Fibroblast of skin of left quadriceps (primary cell): ENCODE results near the gene DAGLA.

ENCODE experiments used
- DNase-seq, 2 experiments: peaks; one replicate each; pipeline ENCODE4 v3.0.0-alpha.2; 2013; ENCODE audit warnings: low read depth in 2 of 2

Gene DAGLA

DNA sequence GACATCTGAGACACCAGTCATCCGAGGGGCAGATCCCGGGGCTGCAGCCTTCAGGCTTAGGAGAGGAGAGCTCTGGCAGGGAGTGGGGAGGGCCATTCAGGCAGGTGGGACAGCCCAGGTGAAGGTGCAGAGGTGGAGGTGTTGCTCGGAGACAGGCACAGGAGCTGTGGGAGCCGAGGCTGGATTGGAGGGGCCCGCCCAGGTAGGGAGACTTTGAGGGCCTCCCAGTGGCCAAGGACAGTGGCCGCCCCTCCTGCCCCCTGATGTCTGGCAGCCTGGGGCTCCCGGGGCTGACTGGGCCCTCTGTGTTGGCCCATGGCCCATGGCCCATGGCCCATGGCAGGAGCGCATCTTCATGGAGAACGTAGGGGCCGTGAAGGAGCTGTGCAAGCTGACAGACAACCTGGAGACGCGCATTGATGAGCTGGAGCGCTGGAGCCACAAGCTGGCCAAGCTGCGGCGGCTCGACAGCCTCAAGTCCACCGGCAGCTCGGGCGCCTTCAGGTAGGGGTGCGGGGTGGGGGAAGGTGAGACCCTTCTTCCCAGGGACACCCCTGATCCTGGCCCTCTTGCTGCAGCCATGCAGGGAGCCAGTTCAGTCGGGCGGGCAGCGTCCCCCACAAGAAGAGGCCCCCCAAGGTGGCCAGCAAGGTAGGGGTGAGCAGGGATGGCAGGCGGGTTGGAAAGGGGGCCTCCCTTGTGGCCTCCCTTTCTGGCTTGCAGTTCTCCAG is 98.9 kb downstream of the DAGLA start:
- no peak for DNase-seq

DNA sequence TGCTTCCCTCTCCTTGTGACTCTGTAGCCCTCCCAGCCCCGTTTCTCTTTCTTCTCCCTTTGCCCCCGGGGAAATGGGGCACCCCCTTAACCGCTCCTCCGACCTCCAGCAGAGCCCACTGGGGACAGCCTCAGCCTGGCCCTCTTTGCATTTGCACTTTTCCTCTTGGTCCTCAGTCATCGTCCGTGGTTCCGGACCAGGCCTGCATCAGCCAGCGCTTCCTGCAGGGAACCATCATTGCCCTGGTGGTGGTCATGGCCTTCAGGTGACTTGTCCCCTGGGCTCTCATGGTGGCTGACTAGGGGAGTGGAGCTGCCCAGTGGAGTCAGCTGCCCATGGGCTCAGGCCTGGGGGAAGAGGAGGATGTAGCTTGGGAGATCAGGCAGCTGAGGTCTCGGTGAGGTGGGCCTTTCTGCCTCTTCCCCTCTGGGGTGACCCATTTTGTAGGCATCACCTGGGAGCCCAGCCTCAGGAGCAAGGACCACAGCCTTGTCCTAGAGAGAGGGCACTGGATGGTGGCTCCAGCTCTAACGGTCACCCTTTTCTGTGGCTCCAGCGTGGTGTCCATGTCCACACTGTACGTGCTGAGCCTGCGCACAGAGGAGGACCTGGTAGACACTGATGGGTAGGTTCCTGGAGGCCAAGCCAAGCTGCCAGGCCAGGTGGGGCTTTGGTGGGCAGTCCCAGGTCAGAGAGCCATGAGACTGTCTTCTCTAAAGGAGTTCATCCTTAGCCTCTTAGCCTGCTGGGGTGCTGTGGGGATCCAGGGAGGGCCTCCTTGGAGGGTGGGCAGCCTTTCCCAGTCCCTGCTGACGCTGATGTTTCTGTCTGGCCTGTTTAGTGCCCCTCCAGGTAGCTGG is 99.7 kb downstream of the DAGLA start:
- no peak for DNase-seq

DNA sequence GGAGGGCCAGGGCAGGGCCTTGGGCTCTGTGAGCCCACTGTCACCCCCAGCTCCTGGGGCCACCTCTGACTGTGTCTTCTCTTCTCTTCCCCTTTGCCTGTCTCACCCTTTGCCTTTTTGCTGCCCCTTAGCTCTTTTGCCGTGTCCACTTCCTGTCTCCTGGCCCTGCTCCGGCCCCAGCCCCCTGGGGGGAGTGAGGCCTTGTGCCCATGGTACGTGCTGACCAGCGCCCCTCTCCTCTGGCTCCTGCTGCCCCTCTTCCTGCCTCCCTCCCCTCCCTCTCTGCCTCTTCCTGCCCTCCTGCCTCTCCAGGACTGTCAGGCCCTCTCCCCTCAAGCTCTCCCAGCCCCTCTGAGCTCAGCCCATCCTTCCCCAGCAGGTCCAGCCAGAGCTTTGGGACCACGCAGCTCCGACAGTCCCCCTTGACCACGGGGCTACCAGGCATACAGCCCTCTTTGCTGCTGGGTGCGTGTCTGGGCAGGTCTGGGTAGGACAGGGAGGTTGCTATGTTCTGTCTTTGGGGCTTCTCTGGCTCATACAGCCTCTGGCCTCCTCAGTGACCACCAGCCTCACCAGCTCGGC is 100.5 kb downstream of the DAGLA start:
- DNase-seq = no peak

DNA sequence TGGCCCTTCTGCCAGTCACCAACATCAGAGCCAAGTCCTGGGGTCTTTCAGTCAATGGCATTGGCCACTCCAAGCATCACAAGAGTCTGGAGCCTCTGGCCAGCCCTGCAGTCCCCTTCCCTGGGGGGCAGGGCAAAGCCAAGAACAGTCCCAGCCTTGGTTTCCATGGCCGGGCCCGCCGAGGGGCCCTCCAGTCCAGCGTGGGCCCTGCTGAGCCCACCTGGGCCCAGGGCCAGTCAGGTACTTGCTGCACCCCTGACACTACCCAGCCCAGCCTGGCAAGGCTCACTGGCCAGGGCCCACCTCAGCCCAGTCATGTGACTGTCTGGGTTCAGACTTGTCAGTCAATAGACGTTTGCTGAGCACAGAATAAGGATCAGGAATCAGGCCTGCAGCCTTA is 101.4 kb downstream of the DAGLA start:
- DNase-seq = no peak

DNA sequence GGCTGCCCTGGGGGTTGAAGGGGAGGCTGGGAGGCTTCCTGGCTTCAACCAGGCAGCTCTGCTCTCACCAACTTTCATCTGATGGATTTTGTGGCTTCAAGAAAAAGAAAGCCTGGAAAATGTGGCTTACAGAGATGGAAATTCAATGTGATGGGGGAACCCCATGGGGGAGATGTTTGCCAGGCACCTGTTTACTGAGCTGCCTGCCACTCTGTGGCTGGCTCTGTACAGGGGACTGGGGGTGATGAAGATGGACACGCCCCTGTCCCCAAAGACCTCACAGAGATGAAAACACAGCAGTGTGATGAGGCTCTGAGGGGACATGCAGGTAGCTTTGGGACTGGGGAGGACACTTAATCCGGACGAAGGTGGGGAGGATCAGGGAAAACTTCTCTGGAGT is 102.1 kb downstream of the DAGLA start:
- no peak for DNase-seq

DNA sequence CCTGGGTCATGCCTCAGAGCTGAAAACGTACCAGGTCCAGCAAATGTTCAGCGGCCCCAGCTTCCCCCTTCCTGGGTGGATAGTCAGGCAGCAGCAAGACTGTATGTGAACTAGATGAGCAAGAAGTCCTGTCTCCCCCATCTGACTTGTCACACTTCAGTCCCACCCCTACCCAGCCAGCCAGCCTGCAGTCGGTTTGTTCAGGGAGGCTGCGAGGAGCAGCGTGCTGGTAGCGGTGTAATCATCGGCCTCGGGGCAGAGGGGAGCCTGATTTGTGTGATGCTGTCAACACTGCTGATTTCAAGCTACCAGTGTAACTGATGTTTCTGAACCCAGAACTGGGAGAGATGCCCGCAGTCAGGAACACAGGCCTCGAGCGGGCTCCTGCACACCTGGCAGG is 102.7 kb downstream of the DAGLA start:
- DNase-seq = no peak

DNA sequence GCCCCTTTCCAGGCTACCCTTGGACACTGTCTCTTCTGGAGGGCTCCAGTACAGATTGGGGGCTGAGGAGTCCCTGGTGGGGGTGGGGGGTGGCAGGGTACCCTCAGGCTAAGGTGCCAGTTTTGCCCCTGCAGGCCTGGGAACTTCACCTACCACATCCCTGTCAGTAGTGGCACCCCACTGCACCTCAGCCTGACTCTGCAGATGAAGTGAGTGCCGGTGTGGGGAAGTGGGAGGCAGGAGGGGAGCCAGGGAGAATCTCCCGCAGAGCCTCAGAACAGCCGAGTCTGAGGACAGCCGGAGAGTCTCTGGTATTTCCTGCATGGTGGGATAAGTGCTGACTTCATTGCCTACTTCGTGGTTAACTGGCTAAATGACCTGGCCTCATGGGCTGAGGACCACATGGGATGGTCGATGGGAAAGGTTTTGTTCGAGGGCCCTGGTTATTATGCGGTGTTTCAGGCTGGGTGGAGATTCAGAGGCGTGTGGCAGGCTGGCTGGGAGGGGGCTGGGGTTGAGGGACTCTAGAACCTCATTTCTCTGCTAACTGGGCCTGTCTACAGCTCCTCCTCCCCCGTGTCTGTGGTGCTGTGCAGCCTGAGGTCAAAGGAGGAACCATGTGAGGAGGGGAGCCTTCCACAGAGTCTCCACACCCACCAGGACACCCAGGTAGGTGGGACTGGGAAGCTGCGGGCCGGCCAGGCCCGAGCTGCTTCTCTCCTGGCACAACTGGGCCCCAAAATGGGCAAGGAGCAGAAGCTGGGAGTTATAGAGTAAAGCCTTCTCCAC is 103.7 kb downstream of the DAGLA start:
- no peak for DNase-seq

DNA sequence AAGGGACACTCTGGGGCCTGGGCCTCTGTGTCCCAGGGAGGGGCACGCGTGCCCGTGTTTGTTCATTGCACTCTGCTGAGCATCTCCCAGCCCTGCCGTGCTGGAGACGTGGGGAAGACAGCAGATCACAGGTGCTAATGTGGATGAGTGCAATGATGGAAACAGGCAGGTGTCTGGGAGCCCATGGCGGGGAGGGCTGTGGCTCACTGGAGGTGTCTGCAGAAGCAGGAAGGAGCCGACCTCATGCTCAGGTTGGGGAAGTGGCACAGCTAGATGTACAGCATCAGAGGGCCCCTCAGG is 104.3 kb downstream of the DAGLA start:
- DNase-seq = no peak

DNA sequence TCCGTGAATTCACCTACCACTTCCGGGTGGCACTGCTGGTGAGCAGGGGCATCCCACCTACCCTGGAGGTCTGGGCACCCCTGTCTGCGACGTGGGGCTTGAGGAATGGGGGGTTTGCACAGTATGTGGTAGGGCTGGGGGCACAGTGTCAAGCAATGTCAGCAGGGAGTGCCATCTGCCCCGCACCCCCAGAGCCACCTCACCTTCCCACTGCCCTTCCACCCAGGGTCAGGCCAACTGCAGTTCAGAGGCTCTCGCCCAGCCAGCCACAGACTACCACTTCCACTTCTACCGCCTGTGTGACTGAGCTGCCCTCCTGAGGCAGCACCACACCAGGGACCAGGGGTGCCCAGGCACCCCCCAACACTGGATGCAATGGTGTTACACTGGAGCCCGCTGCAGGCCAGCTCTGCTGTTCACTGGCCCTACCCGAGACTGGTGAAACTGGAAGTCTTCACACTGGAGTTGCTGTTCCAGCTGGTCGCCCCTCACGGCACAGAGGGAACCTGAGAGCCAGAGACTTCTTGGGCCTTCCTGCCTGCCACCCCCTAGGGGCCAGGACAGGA is 105.7 kb downstream of the DAGLA start:
- DNase-seq = no peak

DNA sequence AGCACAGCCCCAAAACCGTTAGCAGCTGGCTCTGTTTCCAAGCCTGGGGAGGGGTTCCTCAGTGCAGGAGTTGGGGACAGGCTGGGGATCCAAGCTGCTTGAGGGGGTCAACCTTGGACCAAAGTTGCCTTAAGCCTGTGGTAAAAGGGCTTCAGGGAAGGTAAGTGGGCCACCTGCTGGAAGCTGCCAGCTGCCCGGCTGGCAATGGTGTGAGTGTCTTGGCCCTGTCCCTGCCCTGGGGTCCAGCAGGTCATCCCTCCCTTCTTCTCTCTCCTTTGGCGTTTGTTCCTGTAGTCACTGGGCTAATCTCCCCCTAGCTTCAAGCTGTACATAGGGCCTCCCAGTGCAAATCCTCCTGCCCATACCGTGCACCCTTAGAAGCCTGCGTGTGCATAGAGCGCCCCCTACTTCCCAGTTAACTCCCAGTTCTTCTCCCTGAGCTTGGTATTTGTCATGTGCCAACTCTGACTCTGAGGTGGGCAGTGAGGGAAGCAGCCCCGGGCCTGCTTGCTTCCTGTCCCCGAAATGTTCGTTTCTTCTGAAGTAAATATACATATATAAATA is 107.8 kb downstream of the DAGLA start:
- peak; percentile 7 to 12 for DNase-seq

DNA sequence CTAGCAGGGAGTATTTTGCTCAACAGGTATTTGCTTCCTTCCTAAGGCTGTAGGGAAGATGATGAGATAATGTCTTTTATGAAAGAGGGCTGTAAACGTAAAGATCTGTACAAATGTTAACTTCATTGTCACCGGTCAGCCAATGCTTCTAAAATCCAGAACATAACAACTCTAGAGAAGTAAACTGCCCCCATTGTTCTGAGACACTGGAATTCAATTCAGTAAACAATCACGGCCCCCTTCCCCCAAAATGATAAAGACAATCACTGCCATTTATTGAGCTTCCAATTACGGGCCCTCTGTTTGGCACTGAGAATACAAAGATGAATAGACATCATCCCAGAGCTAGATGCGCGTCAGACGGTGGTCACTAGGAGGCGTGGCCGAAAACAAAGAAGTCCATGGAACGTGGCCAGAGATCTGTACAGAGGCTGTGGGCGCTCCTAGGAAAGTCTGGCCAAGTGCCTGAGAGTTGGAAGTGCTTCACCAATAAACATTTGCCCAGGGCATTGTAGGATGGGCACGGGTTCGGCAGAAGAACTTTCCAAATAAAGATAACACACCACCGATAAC is 111.6 kb downstream of the DAGLA start:
- DNase-seq = peak; percentile 68 to 69

DNA sequence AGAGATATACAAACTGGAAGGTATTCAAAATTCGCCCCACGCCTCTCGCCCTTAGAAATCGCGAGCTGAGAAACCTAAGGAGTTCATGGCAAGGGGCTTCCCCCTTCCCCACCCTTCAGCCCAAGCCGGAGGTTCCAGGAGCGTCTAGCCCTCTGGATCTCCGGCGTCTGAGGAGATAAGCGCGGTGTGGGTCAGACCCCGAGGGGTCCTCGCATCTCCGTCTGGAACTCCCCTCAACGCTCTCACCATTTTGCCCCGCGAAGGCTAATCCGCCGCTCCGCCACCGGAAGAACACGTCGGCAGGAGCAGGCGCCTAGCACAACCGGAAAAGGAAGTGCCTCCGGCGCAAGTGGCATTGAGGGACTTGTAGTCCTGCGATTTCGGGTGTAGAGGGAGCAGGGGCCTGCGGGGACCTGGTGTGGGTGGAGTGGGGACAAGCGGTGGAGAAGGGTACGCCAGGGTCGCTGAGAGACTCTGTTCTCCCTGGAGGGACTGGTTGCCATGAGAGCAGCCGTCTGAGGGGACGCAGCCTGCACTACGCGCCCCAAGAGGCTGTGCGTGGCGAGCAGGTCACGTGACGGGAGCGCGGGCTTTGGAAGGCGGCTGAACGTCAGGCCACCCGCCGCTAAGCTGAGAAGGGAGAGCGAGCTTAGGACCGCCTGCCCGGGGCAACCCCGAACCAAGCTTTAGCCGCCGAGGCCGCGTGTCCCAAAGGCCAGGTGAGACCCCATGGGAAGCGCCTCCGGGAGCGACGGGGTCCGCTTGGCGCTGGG is 112.3 kb downstream of the DAGLA start, which contains the start of the genes FEN1 and TMEM258:
TSS of gene FEN1 (plus strand) at position 602 of the 773 bp plus-strand sequence. CDS start 2,451 bp downstream, outside the sequence.
TSS of gene TMEM258 (minus strand) at position 290 of the 773 bp plus-strand sequence. CDS start at position 249, 41 bp downstream.
- DNase-seq = peak; percentile 81 to 82

DNA sequence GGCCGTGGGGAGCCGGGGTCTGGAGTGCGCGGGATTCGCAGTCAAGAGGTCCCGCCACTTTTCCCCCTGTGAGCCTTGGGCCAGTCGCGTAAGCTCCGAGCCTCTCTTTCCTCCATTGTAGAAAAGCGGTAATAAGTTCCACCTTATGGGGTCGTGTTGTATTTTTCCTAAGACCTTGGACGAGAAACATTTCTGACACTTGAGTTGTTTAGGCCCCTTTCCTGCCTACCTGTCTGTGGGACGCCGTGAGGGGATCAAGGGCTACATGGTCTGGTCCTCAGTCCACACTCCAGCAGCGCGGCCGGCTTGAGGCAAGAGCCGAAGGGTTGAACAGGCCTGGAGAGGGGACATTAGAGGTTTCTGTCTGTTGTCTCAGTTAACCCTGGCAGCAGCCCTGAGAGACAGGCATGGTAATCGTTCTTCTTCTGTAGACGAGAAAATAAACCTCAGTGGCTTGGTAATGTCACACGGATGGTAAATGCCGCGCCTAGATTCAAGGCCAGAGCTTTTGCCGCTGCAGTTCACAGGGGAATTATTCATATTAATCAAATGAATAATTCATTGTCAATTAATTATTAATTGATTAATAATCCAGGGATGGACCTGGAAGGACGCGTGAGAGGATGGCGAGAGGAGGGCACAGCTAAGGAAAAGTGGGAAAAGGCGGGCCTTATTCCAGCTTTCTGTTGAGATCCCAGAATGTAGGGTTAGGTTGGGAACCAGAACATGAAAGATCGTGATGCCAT is 113.1 kb downstream of the DAGLA start:
- no peak for DNase-seq

DNA sequence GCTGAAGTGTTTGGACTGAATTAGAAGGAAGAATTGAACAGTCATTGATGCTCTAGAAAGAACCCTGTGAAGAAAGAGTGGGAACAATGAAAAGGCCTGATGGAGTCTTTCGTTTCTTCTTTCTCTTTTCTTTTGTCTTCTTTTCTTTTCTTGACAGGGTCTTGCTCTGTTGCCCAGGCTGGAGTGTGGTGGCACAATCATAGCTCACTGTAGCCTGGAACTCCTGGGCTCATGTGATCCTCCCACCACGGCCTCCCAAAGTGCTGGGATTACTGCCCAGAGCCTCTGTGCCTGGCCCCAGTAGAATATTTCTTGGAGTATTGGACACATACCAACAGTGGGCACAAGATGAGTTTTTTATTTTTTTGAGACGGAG is 113.6 kb downstream of the DAGLA start:
- no peak for DNase-seq

DNA sequence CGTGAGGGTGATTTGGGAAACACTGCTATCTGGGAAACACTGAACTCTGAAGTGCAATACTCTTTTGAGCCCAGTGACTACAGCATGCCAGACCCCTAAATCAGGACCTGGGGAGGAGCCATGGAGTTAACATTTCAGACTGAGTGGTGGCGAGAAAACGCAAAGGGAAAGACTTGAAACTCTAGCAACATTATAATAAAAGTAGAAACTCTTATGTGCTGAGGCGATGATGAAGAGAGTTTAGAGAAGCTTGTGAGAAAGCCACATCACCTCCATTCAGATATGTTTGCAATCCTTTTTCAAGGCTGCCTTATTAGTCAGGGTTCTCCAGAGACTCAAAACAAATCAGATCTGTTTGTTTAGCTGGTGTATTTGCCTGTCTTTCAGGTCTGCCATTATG is 114.4 kb downstream of the DAGLA start:
- no peak for DNase-seq

DNA sequence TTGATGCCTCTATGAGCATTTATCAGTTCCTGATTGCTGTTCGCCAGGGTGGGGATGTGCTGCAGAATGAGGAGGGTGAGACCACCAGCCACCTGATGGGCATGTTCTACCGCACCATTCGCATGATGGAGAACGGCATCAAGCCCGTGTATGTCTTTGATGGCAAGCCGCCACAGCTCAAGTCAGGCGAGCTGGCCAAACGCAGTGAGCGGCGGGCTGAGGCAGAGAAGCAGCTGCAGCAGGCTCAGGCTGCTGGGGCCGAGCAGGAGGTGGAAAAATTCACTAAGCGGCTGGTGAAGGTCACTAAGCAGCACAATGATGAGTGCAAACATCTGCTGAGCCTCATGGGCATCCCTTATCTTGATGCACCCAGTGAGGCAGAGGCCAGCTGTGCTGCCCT is 115.3 kb downstream of the DAGLA start:
- no peak for DNase-seq

DNA sequence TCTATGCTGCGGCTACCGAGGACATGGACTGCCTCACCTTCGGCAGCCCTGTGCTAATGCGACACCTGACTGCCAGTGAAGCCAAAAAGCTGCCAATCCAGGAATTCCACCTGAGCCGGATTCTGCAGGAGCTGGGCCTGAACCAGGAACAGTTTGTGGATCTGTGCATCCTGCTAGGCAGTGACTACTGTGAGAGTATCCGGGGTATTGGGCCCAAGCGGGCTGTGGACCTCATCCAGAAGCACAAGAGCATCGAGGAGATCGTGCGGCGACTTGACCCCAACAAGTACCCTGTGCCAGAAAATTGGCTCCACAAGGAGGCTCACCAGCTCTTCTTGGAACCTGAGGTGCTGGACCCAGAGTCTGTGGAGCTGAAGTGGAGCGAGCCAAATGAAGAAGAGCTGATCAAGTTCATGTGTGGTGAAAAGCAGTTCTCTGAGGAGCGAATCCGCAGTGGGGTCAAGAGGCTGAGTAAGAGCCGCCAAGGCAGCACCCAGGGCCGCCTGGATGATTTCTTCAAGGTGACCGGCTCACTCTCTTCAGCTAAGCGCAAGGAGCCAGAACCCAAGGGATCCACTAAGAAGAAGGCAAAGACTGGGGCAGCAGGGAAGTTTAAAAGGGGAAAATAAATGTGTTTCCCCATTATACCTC is 115.8 kb downstream of the DAGLA start:
- DNase-seq = no peak
